AG04449 (cell line): ENCODE results near the gene MORN5.

ENCODE experiments used
- CTCF ChIA-PET: fragments of 350-600 bp; formaldehyde crosslinking; extraction: SDS; loops from one replicate; lab custom pipeline; 2021; ENCODE audit warnings: antibody characterized with exemption; lab: Yijun Ruan, JAX
- POLR2A ChIA-PET: fragments of 400-600, 350-600 bp; formaldehyde crosslinking; extraction: SDS; loops from one replicate; lab custom pipeline; 2020; ENCODE audit warnings: antibody characterized with exemption, inconsistent platforms; lab: Yijun Ruan, JAX
- DNase-seq: peaks from one replicate; pipeline ENCODE4 v3.0.0-alpha.2; 2010; ENCODE audit warnings: low read depth, low spot score
- H3K4me3 ChIP-seq: 2 replicates; pipeline ENCODE4 v1.5.1; 2011; ENCODE audit warnings: low read depth, mild to moderate bottlenecking, control low read depth, low read length
- TF ChIP-seq, protein P1 (sequence below): IDR thresholded peaks from one replicate; pipeline ENCODE4 v1.5.1; 2011; ENCODE audit warnings: mild to moderate bottlenecking, moderate library complexity, low read length, control low read depth, inconsistent platforms; ENCODE audit not compliant: insufficient read depth; ENCODE audit errors: missing control alignments

Gene MORN5

DNA sequence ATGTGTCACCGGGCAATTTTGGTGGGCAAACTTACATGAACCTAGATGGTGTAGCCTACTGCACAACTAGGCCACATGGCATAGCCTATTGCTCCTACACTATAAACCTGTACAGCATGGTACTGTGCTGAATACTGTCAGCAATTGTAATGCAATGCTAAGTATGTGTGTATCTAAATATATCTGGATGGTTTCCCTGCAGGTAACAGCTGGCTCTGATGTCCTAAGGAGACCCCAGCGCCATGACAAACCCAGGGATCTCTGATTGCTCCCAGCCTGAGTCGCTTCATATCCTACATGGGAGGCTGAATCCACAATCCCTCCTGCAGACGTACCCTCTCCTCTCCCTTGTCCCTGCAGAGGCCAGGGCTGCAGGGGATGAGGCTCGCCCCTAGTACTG lies 40.0 kb upstream of the MORN5 start:
- TF ChIP-seq, protein P1, sequence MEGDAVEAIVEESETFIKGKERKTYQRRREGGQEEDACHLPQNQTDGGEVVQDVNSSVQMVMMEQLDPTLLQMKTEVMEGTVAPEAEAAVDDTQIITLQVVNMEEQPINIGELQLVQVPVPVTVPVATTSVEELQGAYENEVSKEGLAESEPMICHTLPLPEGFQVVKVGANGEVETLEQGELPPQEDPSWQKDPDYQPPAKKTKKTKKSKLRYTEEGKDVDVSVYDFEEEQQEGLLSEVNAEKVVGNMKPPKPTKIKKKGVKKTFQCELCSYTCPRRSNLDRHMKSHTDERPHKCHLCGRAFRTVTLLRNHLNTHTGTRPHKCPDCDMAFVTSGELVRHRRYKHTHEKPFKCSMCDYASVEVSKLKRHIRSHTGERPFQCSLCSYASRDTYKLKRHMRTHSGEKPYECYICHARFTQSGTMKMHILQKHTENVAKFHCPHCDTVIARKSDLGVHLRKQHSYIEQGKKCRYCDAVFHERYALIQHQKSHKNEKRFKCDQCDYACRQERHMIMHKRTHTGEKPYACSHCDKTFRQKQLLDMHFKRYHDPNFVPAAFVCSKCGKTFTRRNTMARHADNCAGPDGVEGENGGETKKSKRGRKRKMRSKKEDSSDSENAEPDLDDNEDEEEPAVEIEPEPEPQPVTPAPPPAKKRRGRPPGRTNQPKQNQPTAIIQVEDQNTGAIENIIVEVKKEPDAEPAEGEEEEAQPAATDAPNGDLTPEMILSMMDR = no peak
- CTCF ChIA-PET = interaction anchor here (1.1 to 24.0 kb wide), 8 partner anchors 11 to 575 kb away, joined by 3 to 831 read pairs (median 108); partner anchors contain the start of gene TTLL11
- no peak for DNase-seq
- POLR2A ChIA-PET = no interaction called here
- H3K4me3 ChIP-seq = no peak overlapping the region

DNA sequence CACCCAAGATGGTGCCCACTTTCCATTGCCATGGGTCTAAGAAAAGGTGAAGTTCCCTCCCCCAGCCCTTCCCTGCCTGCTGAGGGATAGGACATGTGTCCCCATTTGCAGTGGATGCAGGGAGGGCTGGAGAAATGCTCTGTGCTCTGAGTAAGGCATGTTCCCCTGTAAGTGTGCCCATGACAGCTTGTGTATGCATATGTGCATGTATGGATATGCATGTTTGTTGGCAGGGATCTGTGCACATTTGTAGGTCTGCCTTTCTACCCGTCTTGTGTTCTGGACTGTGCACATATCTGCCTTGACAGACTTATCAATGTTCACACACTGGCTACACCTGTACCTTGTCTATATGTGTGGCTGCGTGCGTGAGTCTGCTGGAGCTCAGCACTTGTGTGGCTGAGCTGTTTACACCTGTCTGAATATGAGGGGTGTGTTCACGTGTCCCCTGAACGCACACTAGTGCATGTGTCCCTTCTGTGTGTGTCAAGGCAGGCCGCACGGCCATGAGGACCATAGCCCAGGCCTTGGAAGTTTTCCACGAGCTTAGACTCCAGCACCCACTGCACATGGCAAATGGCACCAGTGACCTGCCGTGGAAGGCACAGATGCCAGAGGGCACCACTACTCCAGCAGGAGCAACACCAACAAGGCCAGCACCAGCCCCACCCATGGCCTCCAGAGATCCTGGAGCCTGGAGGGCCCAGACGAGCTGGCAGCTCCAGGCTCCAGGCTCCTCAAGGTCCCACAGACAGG lies 39.2 kb upstream of the MORN5 start:
- CTCF ChIA-PET = interaction anchor here (1.1 to 24.0 kb wide), 14 partner anchors 6 to 689 kb away, joined by 3 to 831 read pairs (median 78); partner anchors contain the start of genes MRRF, RBM18 and TTLL11
- no peak for DNase-seq
- TF ChIP-seq, protein P1 = no peak
- POLR2A ChIA-PET = interaction anchor here (1.3 kb wide), 1 partner anchor 230 kb away, joined by 3 read pairs; no protein-coding TSS in a partner anchor
- no peak overlapping the region for H3K4me3 ChIP-seq

GRCh38 chr9:122121391-122121790 lies 38.3 kb upstream of the MORN5 start:
- no peak overlapping the region for H3K4me3 ChIP-seq
- TF ChIP-seq, protein P1 = no peak
- ChIA-PET POLR2A (interaction anchor here (1.3 kb wide), 1 partner anchor 229 kb away, joined by 3 read pairs; no protein-coding TSS in a partner anchor), CTCF (interaction anchor here (0.9 to 24.0 kb wide), 18 partner anchors 7 to 688 kb away, joined by 3 to 831 read pairs (median 53); partner anchors contain the start of genes MRRF, RBM18 and TTLL11)
- DNase-seq = no peak

- POLR2A ChIA-PET = interaction anchor here (1.3 kb wide), 1 partner anchor 229 kb away, joined by 3 read pairs; no protein-coding TSS in a partner anchor
- no peak overlapping the region for H3K4me3 ChIP-seq
- DNase-seq = no peak
- TF ChIP-seq, protein P1 = no peak
- CTCF ChIA-PET = interaction anchor here (0.7 to 24.0 kb wide), 32 partner anchors 7 to 1047 kb away, joined by 3 to 831 read pairs (median 8); partner anchors contain the start of genes CNTRL, MRRF, RBM18 and TTLL11
Measured at GRCh38 chr9:122121931-122122330, 37.8 kb upstream of the MORN5 start.

GRCh38 chr9:122122468-122122867 lies 37.2 kb upstream of the MORN5 start:
- TF ChIP-seq, protein P1 = no peak
- POLR2A ChIA-PET = no interaction called here
- CTCF ChIA-PET = interaction anchor here (0.7 to 24.0 kb wide), 36 partner anchors 8 to 1047 kb away, joined by 3 to 831 read pairs (median 6); partner anchors contain the start of genes CNTRL, MRRF, PTGS1 and RBM18
- DNase-seq = no peak
- no peak overlapping the region for H3K4me3 ChIP-seq
